Smooth muscle cell (in vitro differentiated cells): ENCODE results near the gene FMO5. TPM values are rescaled to one million over a fixed set of nuclear protein-coding genes. Genes with fewer than 3 reads are reported as not detected.

Source experiments
- DNase-seq: peaks from one replicate; lab custom pipeline; 2025; ENCODE audit not compliant: unreplicated experiment; lab: John Stamatoyannopoulos, UW
- H2AFZ ChIP-seq: fragments of 200-600 bp; sonication (generic); 2 replicates; pipeline ENCODE4 v1.6.0; 2016; ENCODE audit warnings: antibody characterized with exemption, low read depth, mild to moderate bottlenecking
- H3F3A ChIP-seq: fragments of 200-600 bp; sonication (generic); 2 replicates; pipeline ENCODE4 v1.6.0; 2017; ENCODE audit warnings: antibody characterized with exemption, low read depth
- H3K27ac ChIP-seq: fragments of 200-600 bp; sonication (generic); 2 replicates; pipeline ENCODE4 v1.5.1; 2016; ENCODE audit warnings: low read depth, mild to moderate bottlenecking
- H3K27me3 ChIP-seq: fragments of 200-600 bp; sonication (generic); 2 replicates; pipeline ENCODE4 v1.6.1; 2016; ENCODE audit warnings: low read depth, mild to moderate bottlenecking
- H3K36me3 ChIP-seq: fragments of 200-600 bp; sonication (generic); 2 replicates; pipeline ENCODE4 v1.5.1; 2016; ENCODE audit warnings: low read depth
- H3K4me1 ChIP-seq: fragments of 200-600 bp; sonication (generic); 2 replicates; pipeline ENCODE4 v1.5.1; 2016; ENCODE audit warnings: low read depth
- H3K4me2 ChIP-seq: fragments of 200-600 bp; sonication (generic); 2 replicates; pipeline ENCODE4 v1.6.0; 2016; ENCODE audit warnings: mild to moderate bottlenecking
- H3K4me3 ChIP-seq: fragments of 200-600 bp; sonication (generic); 2 replicates; pipeline ENCODE4 v1.5.1; 2016; ENCODE audit warnings: mild to moderate bottlenecking
- H3K79me2 ChIP-seq: fragments of 200-600 bp; sonication (generic); 2 replicates; pipeline ENCODE4 v1.6.0; 2016; ENCODE audit warnings: low read depth, mild to moderate bottlenecking
- H3K9ac ChIP-seq: fragments of 200-600 bp; sonication (generic); 2 replicates; pipeline ENCODE4 v1.6.0; 2016; ENCODE audit warnings: low read depth
- H3K9me3 ChIP-seq: fragments of 200-600 bp; sonication (generic); replicated peaks from 2 replicates; pipeline ENCODE4 v1.5.1; 2016; ENCODE audit warnings: low read depth
- H4K20me1 ChIP-seq: fragments of 200-600 bp; sonication (generic); 2 replicates; pipeline ENCODE4 v1.6.0; 2016; ENCODE audit warnings: low read depth
- CTCF ChIP-seq: fragments of 200-600 bp; sonication (generic); IDR thresholded peaks from 2 replicates; pipeline ENCODE4 v1.5.1; 2017; ENCODE audit warnings: borderline replicate concordance, mild to moderate bottlenecking, antibody characterized with exemption; ENCODE audit not compliant: insufficient read depth, poor library complexity, severe bottlenecking
- WGBS: methylation state at CpG from one replicate; pipeline ENCODE4 v1.1.7; 2016; ENCODE audit warnings: low lambda C conversion rate; 5-methylcytosine and 5-hydroxymethylcytosine counted together
- polyA plus RNA-seq: library from polyadenylated mRNA; unstranded; fragments of >200 nt; fragmentation: Nextera tagmentation; extraction: Ambion mirVana; gene quantifications from 2 replicates; pipeline ENCODE4 v1.2.1, GENCODE V29; 2016
- total RNA-seq: library from RNA; depleted of rRNA; stranded (reverse); fragments of >200 nt; gene quantifications from 2 replicates; pipeline ENCODE4 v1.2.3, GENCODE V29; 2014

The FMO5 gene
- total and polyA plus RNA-seq, 2 experiments from 2014 or later = 0.49 to 1.9 TPM

DNA sequence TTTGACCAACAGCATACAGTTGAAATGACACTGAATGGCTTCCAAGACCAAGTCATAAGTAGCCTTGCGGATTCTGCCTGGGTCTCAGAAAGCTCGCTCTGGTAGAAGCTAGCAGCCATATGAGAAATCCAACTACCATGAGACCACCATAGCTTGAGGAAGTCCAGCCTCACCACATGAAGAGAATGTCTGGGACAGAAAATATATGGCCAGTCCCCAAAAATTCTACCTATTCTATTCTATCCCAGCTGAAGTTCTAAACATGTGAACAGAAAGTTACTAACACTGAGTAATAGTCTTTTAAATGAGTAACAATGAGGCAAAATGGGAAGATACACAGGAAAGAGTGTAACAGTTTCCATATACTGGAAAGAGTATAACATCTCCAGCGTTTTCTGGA is 9.0 kb downstream of the FMO5 start:
- Histone ChIP-seq H3K27ac (no peak overlapping the region), H3K4me1 (peaks cover 8% of the 10 kb centered on the region), H3K4me3 (no peak overlapping the region), H3K36me3 (no peaks in the 10 kb centered on the region), H3K9me3 (no peaks in the 10 kb centered on the region), H2AFZ (no peak overlapping the region), H3K27me3 (no peaks in the 10 kb centered on the region), H3K79me2 (no peaks in the 10 kb centered on the region), H3F3A (no peaks in the 10 kb centered on the region), H4K20me1 (no peaks in the 10 kb centered on the region), H3K9ac (no peak overlapping the region), H3K4me2 (no peak overlapping the region)
- TF ChIP-seq CTCF = no peak
- 94% methylated on average over 3 of the region's 3 CpGs for WGBS
- DNase-seq = no peak

DNA sequence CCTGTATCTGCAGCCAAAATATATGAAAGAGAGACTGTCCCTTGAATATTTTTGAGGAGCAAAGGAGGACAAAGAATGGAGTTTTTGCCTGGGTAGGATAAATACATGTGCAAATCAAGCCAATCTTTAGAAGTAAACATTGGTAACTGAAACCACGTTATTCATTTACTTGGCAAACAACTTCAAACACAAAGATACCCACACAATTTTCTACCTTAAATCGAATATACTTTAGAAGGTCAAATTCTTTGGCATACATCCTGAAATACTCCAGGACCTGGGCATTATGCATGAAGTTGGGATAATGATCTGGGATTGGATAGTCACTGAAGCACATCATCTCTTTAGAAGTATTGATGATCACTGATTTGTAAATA is 9.6 kb downstream of the FMO5 start:
- Histone ChIP-seq H3K36me3 (no peaks in the 10 kb centered on the region), H3K9me3 (no peaks in the 10 kb centered on the region), H3K4me2 (no peak overlapping the region), H3K4me3 (no peak overlapping the region), H4K20me1 (no peaks in the 10 kb centered on the region), H3F3A (no peaks in the 10 kb centered on the region), H3K27ac (no peak overlapping the region), H3K9ac (no peak overlapping the region), H3K27me3 (no peaks in the 10 kb centered on the region), H3K79me2 (no peaks in the 10 kb centered on the region), H2AFZ (no peak overlapping the region), H3K4me1 (peaks cover 8% of the 10 kb centered on the region)
- TF ChIP-seq CTCF = no peak
- 76% methylated on average over 2 of the region's 2 CpGs for WGBS
- no peak for DNase-seq

GRCh38 chr1:147214842-147215539 is 10.1 kb downstream of the FMO5 start:
- TF ChIP-seq CTCF = no peak
- Histone ChIP-seq H3K4me1 (peaks cover 8% of the 10 kb centered on the region), H3K4me2 (no peak overlapping the region), H3F3A (no peaks in the 10 kb centered on the region), H3K36me3 (no peaks in the 10 kb centered on the region), H3K27me3 (no peaks in the 10 kb centered on the region), H3K79me2 (no peaks in the 10 kb centered on the region), H4K20me1 (no peaks in the 10 kb centered on the region), H3K27ac (no peak overlapping the region), H3K4me3 (no peak overlapping the region), H3K9ac (no peak overlapping the region), H2AFZ (no peak overlapping the region), H3K9me3 (no peaks in the 10 kb centered on the region)
- no peak for DNase-seq

- no peaks in the 10 kb centered on the region for H3F3A ChIP-seq
- TF ChIP-seq CTCF = no peak
- H3K27me3 ChIP-seq = no peaks in the 10 kb centered on the region
- no peak overlapping the region for H3K4me3 ChIP-seq
- no peaks in the 10 kb centered on the region for H3K36me3 ChIP-seq
- peaks cover 8% of the 10 kb centered on the region for H3K4me1 ChIP-seq
- H3K27ac ChIP-seq = no peak overlapping the region
- H4K20me1 ChIP-seq = no peaks in the 10 kb centered on the region
- DNase-seq = no peak
- H2AFZ ChIP-seq = no peak overlapping the region
- H3K79me2 ChIP-seq = no peaks in the 10 kb centered on the region
- H3K9ac ChIP-seq = no peak overlapping the region
- WGBS = 77% methylated on average over 7 of the region's 7 CpGs
- H3K9me3 ChIP-seq = no peaks in the 10 kb centered on the region
- no peak overlapping the region for H3K4me2 ChIP-seq
Observed at GRCh38 chr1:147214325-147214724, 10.8 kb downstream of the FMO5 start.
